NCI-H460 (cell line): ENCODE results near the gene PDE4C. TPM values are rescaled to one million over a fixed set of nuclear protein-coding genes. Genes with fewer than 3 reads are reported as not detected.

ENCODE experiments used
- total RNA-seq: library from RNA; depleted of rRNA; stranded (reverse); fragments of >200 nt; shearing (Covaris generic); gene quantifications from 2 replicates; pipeline ENCODE4 v1.2.3, GENCODE V29; 2014; rRNA removed

PDE4C gene
- total RNA-seq, 1 experiment from 2014 or later = 0.10 TPM

Other genes starting within 250 kb of the PDE4C start
- 94.3 and 95.4 TPM in 2 replicates for gene ARRDC2, start 218.3 kb downstream of the PDE4C start, total RNA-seq
- gene IL12RB1, start 139.5 kb downstream of the PDE4C start, total RNA-seq = not detected in 2 replicates
- gene MAST3, start 128.7 kb downstream of the PDE4C start, total RNA-seq = 2.1 and 3.0 TPM in 2 replicates
- gene PIK3R2, start 73.3 kb downstream of the PDE4C start, total RNA-seq = 7.7 and 11.9 TPM in 2 replicates
- gene IFI30, start 52.6 kb downstream of the PDE4C start, total RNA-seq = 14.8 and 16.6 TPM in 2 replicates
- 7.6 and 8.1 TPM in 2 replicates for gene MPV17L2, start 33.2 kb downstream of the PDE4C start, total RNA-seq
- 0.84 and 1.4 TPM in 2 replicates for gene RAB3A, start 22.4 kb downstream of the PDE4C start, total RNA-seq
- gene IQCN, start 48.0 kb upstream of the PDE4C start, total RNA-seq = 0.20 and 0.32 TPM in 2 replicates
- gene JUND, start 55.2 kb upstream of the PDE4C start, total RNA-seq = 37.7 and 56.6 TPM in 2 replicates
- gene LSM4, start 96.6 kb upstream of the PDE4C start, total RNA-seq = 207 and 261 TPM in 2 replicates
- gene PGPEP1, start 114.2 kb upstream of the PDE4C start, total RNA-seq = 3.5 and 4.0 TPM in 2 replicates
- gene GDF15, start 159.7 kb upstream of the PDE4C start, total RNA-seq = 281 and 371 TPM in 2 replicates
- gene LRRC25, start 171.2 kb upstream of the PDE4C start, total RNA-seq = not detected in 2 replicates
- gene SSBP4, start 193.0 kb upstream of the PDE4C start, total RNA-seq = 31.0 and 46.3 TPM in 2 replicates
- gene ISYNA1, start 211.7 kb upstream of the PDE4C start, total RNA-seq = 1.2 and 1.4 TPM in 2 replicates